Endothelial cell of umbilical vein (primary cell): ENCODE data around the gene SLIT1. TPM values are rescaled to one million over a fixed set of nuclear protein-coding genes. Genes with fewer than 3 reads are reported as not detected.

ENCODE experiments used
- BruUV-seq: library from RNA; stranded (reverse); fragments of 400-500 nt; replicated peaks from 2 replicates; lab custom pipeline; 2021; lab: Mats Ljungman, UMichigan
- CTCF ChIA-PET: fragments of 300-600, 350-600 bp; sonication (Branson Sonifier 250); formaldehyde crosslinking; loops from one replicate; lab custom pipeline; 2021; ENCODE audit warnings: antibody characterized with exemption, inconsistent platforms; lab: Charles Lee
- POLR2A ChIA-PET: fragments of 300-600, 350-600 bp; sonication (Branson Sonifier 250); formaldehyde crosslinking; loops from one replicate; lab custom pipeline; 2021; ENCODE audit warnings: antibody characterized with exemption, inconsistent platforms; lab: Charles Lee
- DNase-seq: peaks from one replicate; pipeline ENCODE4 v3.0.0-alpha.2; 2011; ENCODE audit warnings: low read depth, low spot score
- FAIRE-seq: peaks from 2 replicates; lab custom pipeline; 2011; peaks lifted over from hg19 to GRCh38; lab: Jason Lieb, UNC
- H2AFZ ChIP-seq: 2 replicates; pipeline ENCODE4 v1.6.0; 2012; ENCODE audit warnings: low read depth, low read length, control low read depth, inconsistent platforms
- H3K27ac ChIP-seq: 2 replicates; pipeline ENCODE4 v1.5.1; 2011; ENCODE audit warnings: low read depth, mild to moderate bottlenecking, control low read depth, low read length, moderate library complexity; ENCODE audit not compliant: insufficient read depth
- H3K27me3 ChIP-seq, 2 experiments: 2 replicates each; pipeline versions ENCODE4 v1.6.0 to v1.6.1; 2011; ENCODE audit warnings: low read length in 2 of 2, mixed read lengths in 1 of 2; ENCODE audit not compliant: control insufficient read depth in 2 of 2, insufficient read depth in 2 of 2
- H3K36me3 ChIP-seq, 2 experiments: 2 replicates in 1 of 2; 3 replicates in 1 of 2; pipeline ENCODE4 v1.5.1; 2011; ENCODE audit warnings: low read length in 2 of 2, mild to moderate bottlenecking in 1 of 2, moderate library complexity in 1 of 2; ENCODE audit not compliant: control insufficient read depth in 2 of 2, insufficient read depth in 2 of 2; ENCODE audit errors: extremely low read depth in 1 of 2
- H3K4me1 ChIP-seq: 3 replicates; pipeline ENCODE4 v1.5.1; 2011; ENCODE audit warnings: mild to moderate bottlenecking, low read length; ENCODE audit not compliant: control insufficient read depth, insufficient read depth; ENCODE audit errors: extremely low read depth
- H3K4me2 ChIP-seq: 2 replicates; pipeline ENCODE4 v1.6.1; 2011; ENCODE audit warnings: low read length, control low read depth, mixed read lengths; ENCODE audit not compliant: insufficient read depth
- H3K4me3 ChIP-seq, 3 experiments: fragments of 200-600 bp in 1 of 3; sonication (generic), shearing (Covaris generic) in 1 of 3; replicated peaks in 1 of 3; 2 replicates each; pipeline ENCODE4 v1.5.1; 2011 to 2016; ENCODE audit warnings: control low read depth in 3 of 3, low read length in 3 of 3, mild to moderate bottlenecking in 2 of 3, inconsistent platforms in 1 of 3, low read depth in 1 of 3, moderate library complexity in 1 of 3; ENCODE audit not compliant: insufficient read depth in 1 of 3
- H3K79me2 ChIP-seq: 2 replicates; pipeline ENCODE4 v1.6.0; 2012; ENCODE audit warnings: low read length, inconsistent platforms; ENCODE audit not compliant: control insufficient read depth, insufficient read depth
- H3K9ac ChIP-seq: replicated peaks from 2 replicates; pipeline ENCODE3; 2011; ENCODE audit warnings: low read length, control low read depth; ENCODE audit not compliant: insufficient read depth; ENCODE audit errors: extremely low read depth
- H3K9me1 ChIP-seq: replicated peaks from 3 replicates; pipeline ENCODE4 v1.6.0; 2011; ENCODE audit warnings: mild to moderate bottlenecking, low read length; ENCODE audit not compliant: control insufficient read depth, insufficient read depth; ENCODE audit errors: extremely low read depth
- H3K9me3 ChIP-seq: replicated peaks from 2 replicates; pipeline ENCODE4 v1.5.1; 2012; ENCODE audit warnings: low read length, inconsistent platforms; ENCODE audit not compliant: control insufficient read depth, insufficient read depth
- H4K20me1 ChIP-seq: replicated peaks from 2 replicates; pipeline ENCODE3; 2011; ENCODE audit warnings: mild to moderate bottlenecking, low read length; ENCODE audit not compliant: control insufficient read depth, insufficient read depth; ENCODE audit errors: extremely low read depth
- CTCF ChIP-seq, 2 donors: IDR thresholded peaks; 1 replicate in 1 of 2; 2 replicates in 1 of 2; pipeline ENCODE4 v1.5.1; 2011; ENCODE audit warnings: low read length in 2 of 2, mild to moderate bottlenecking in 2 of 2, moderate library complexity in 2 of 2, control low read depth in 1 of 2, inconsistent platforms in 1 of 2, low read depth in 1 of 2; ENCODE audit not compliant: insufficient read depth in 1 of 2; ENCODE audit errors: extremely low read depth in 1 of 2
- EZH2 ChIP-seq: IDR thresholded peaks from 2 replicates; pipeline ENCODE4 v1.6.1; 2012; ENCODE audit warnings: borderline replicate concordance, low read depth, mild to moderate bottlenecking, moderate library complexity, low read length, inconsistent platforms; ENCODE audit not compliant: severe bottlenecking
- FOS ChIP-seq: IDR thresholded peaks from 2 replicates; pipeline ENCODE4 v1.6.1; 2011; ENCODE audit warnings: mild to moderate bottlenecking, low read length, moderate library complexity, borderline replicate concordance; ENCODE audit not compliant: insufficient read depth
- GATA2 ChIP-seq: IDR thresholded peaks from 2 replicates; pipeline ENCODE4 v1.7.0; 2011; ENCODE audit warnings: low read depth, mild to moderate bottlenecking, moderate library complexity, mixed read lengths, low read length; ENCODE audit not compliant: insufficient read length, insufficient read depth
- JUN ChIP-seq: IDR thresholded peaks from 2 replicates; pipeline ENCODE4 v1.6.1; 2011; ENCODE audit warnings: borderline replicate concordance, low read depth; ENCODE audit not compliant: insufficient read length, insufficient read depth
- MAX ChIP-seq: IDR thresholded peaks from 2 replicates; pipeline ENCODE4 v1.6.1; 2011; ENCODE audit not compliant: insufficient read depth, insufficient read length
- MYC ChIP-seq: IDR thresholded peaks from one replicate; pipeline ENCODE4 v1.6.1; 2011; ENCODE audit warnings: mild to moderate bottlenecking, low read depth, low read length
- POLR2A ChIP-seq: IDR thresholded peaks from 2 replicates; pipeline ENCODE4 v1.6.1; 2012; ENCODE audit warnings: low read depth, mild to moderate bottlenecking, control low read depth, low read length
- POLR2AphosphoS5 ChIP-seq: IDR thresholded peaks from 2 replicates; pipeline ENCODE4 v1.6.1; 2012; ENCODE audit warnings: low read depth, mild to moderate bottlenecking, control low read depth, low read length, moderate library complexity; ENCODE audit not compliant: insufficient read depth
- dilution Hi-C: fragments of 300-500 bp; cut with MboI; formaldehyde crosslinking; loops from one replicate; pipeline ENCODE4 v1.15.0; 2019; ENCODE audit warnings: low sequenced_read_pairs; ENCODE audit not compliant: extremely low pct_ligation_motif_present
- intact Hi-C: fragments of 100-400 bp; cut with micrococcal nuclease; formaldehyde crosslinking; loops from one replicate; pipeline ENCODE4 v1.10.0; 2022
- polyA plus RNA-seq, 4 experiments: library from polyadenylated mRNA; depleted of rRNA in 3 of 4; stranded (reverse) in 3 of 4; unstranded in 1 of 4; fragments of >200 nt; gene quantifications; 2 replicates each; pipeline versions ENCODE4 v1.2.1 to v1.2.3, GENCODE V29; 2011 to 2012; ENCODE audit warnings: missing spikeins in 1 of 4
- total RNA-seq: library from RNA; stranded (reverse); gene quantifications from 2 replicates; pipeline ENCODE4 v1.2.3, GENCODE V29; 2021

Gene SLIT1
- total and polyA plus RNA-seq, 2 donors (not counting 3 experiments of a cell fraction or from before 2014, with no cell fraction given): 0.04 to 0.20 TPM

GRCh38 chr10:97040706-97041105 lies 145.1 kb downstream of the SLIT1 start:
- ChIA-PET CTCF (no interaction called here), POLR2A (no interaction called here)
- no peaks in the 10 kb centered on the region for H3K79me2 ChIP-seq
- dilution Hi-C loops (no loop called here), intact Hi-C loops (no loop called here)
- H3K4me3 ChIP-seq: no peak overlapping the region
- no peak for TF ChIP-seq FOS
- no peak for TF ChIP-seq EZH2
- TF ChIP-seq JUN: no peak
- no peak for TF ChIP-seq MAX
- no peak for TF ChIP-seq CTCF (IDR thresholded peaks at IDR 0.05; ENCODE audit: extremely low read depth in 1 of 2, insufficient read depth in 1 of 2, low read depth in 1 of 2, low read length in 2 of 2)
- no peak for TF ChIP-seq GATA2
- no peak for TF ChIP-seq POLR2AphosphoS5
- no peak for TF ChIP-seq MYC
- no peak for TF ChIP-seq POLR2A
- H3K27me3 ChIP-seq: no peaks in the 10 kb centered on the region
- no TSS peak for BruUV-seq
- H3K27ac ChIP-seq: no peak overlapping the region
- H3K9ac ChIP-seq: no peak overlapping the region
- H3K36me3 ChIP-seq: no peaks in the 10 kb centered on the region
- H3K9me3 ChIP-seq: no peaks in the 10 kb centered on the region
- H2AFZ ChIP-seq: no peak overlapping the region
- FAIRE-seq: no peak
- H3K4me2 ChIP-seq: no peak overlapping the region
- no peaks in the 10 kb centered on the region for H4K20me1 ChIP-seq
- H3K4me1 ChIP-seq: peaks cover 5% of the 10 kb centered on the region
- DNase-seq: no peak
- no peaks in the 10 kb centered on the region for H3K9me1 ChIP-seq
